ENCODE data around the gene JDP2.

Gene JDP2

DNA sequence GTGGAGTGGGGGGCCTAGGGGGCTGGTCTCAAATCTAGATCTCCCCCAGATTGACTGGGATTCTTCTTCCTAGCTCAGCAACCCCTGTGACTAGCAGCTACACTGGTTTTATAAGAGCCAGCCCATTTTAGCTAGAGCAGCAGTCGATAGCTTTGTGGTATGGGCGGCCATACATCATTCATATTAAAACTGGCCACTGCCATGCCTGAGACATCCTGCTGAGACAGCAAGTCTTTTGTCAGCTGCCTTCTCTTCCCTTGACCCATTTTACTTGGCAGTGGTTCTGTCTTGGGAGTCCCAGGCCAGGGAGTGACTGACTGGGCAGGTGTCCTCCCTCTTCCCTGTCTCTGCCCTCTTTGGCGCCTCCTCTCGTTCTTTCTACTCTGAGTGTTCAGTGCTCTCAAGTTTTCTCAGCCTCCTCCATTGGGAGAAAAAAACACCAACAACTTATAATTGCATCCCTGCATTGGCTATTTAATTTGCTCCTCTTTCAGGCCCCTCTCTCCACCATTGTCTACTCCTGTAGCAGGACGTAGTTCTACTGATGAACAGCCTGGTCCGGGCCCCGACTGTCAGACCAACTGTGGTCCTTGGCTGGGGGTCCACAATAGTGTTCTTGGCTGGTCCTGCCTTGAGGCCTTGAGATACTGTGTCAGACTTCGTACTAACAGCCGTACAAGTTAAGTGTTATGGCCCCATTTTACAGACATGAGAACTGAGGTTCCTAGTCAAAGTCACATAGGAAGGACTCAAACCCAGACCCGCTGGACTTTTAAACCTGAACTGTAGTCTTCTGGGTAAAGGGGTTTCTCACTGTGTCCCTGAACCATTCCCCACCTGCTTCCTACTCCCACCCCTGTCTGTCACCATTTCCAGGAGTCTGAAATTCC, 18.3 kb upstream of the JDP2 start:
- no peak for DNase-seq (ENCODE audit: low read depth)

- DNase-seq (ENCODE audit: low read depth) = no peak
Measured at GRCh38 chr14:75411214-75411540, 16.6 kb upstream of the JDP2 start.

GRCh38 chr14:75413013-75413412, 14.8 kb upstream of the JDP2 start:
- no peak for DNase-seq (ENCODE audit: low read depth)

DNA sequence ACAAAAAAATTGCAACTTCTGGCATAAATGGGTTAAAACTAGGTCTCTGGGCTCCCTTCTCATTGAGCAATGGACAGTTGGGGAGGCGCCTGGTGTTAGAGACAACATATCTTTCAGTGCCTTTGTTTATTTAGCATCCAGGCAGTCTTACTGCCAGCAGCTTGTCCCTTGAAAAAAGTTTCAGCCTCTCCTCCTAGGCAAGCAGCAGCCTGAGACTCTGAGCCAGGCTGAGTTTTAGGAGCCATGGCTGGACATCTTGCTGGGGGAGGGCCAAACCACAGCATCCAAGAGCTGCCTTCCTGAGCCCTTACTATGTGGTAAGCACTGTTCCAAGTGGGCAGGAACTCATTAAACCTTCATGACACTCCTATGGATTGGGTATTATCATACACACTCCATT, 10.1 kb upstream of the JDP2 start:
- no peak for DNase-seq (ENCODE audit: low read depth)

DNA sequence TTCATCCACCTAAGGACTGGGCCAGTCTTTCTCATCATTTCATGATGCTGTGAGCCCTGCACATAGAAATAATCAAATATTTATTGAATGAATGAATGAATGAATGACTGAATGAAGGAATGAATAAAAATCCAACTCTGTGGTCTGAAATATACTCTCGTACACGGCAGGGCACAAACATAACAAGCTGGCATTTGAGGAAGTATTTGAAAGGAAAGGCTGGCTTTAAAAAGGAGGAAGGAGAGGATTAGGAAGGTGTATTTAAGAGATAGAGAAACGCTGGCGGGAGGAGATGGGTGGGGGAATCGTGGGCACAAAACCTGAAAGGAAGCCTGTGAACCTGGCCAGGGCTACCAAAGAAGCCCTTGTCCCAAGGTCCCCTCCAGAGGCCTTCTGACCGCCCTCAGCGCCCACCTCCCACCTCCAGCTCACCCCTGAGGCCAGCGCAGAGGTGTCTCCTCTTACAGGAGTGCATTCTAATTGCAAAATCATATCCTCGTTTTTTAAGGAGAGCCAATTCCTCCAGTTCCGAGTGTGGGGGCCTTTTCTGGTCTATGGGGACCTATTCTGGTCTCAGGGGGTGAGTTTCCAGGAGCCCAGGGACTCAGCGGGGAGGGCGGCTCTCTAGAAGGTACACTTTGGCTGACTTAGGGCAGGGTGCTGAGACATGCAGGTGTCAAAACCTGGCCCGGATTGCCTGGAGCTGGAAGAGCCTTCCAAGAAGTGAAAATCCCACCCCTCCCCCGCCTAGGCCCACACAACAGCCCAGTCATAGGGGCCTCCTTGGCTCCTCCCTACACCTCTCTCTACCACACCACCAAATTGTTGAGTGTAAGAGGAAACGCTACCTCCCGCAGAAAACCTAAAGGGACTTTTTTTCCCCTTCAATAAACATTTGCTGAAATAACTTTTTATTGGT, 8.7 kb upstream of the JDP2 start:
- no peak for DNase-seq (ENCODE audit: low read depth)

GRCh38 chr14:75422169-75422568, 5.7 kb upstream of the JDP2 start:
- no peak for DNase-seq (ENCODE audit: low read depth)

- no peak for DNase-seq (ENCODE audit: low read depth)
Measured at GRCh38 chr14:75424496-75424895, 3.3 kb upstream of the JDP2 start.

DNA sequence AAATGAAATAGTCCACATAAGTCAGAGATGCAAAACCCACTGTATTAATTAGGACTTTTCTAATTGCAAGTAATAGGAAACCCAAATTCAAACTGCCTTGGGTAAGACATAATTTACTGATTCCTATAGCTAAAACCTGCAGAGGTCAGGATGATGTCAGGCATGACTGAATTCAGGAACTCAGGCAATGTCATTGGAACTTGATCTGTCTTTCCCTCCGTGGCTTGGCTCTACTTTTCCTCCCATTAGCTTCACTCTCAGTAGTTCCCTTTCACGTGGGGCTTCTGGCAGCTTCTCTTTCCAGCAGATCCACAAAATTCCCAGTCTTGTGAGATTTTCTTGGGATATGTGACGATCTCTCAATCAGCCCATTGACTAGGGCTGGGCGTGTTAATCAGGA, 2.4 kb upstream of the JDP2 start:
- no peak for DNase-seq (ENCODE audit: low read depth)

- no peak for DNase-seq (ENCODE audit: low read depth)
Measured at GRCh38 chr14:75426332-75427125, 1.3 kb upstream of the JDP2 start.

DNA sequence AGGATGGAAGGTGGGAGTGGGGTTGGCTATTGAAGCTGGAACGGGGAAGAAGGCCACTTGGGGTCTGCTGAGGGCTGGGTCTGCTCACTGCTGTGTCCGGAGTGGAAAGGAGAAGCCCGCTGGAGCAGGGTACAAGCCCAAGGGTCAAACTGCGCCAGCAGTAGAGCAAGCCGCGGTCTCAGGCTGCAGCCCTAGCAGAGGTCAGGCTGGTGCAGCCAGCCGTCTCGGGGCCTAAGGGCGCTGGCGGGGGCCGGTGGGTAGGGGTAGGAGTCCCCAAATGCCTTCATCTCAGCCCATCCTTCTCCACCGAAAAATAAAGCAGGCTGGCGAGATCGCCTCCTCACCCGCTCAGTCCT, 718 bp upstream of the JDP2 start:
- DNase-seq (ENCODE audit: low read depth) = no peak

DNA sequence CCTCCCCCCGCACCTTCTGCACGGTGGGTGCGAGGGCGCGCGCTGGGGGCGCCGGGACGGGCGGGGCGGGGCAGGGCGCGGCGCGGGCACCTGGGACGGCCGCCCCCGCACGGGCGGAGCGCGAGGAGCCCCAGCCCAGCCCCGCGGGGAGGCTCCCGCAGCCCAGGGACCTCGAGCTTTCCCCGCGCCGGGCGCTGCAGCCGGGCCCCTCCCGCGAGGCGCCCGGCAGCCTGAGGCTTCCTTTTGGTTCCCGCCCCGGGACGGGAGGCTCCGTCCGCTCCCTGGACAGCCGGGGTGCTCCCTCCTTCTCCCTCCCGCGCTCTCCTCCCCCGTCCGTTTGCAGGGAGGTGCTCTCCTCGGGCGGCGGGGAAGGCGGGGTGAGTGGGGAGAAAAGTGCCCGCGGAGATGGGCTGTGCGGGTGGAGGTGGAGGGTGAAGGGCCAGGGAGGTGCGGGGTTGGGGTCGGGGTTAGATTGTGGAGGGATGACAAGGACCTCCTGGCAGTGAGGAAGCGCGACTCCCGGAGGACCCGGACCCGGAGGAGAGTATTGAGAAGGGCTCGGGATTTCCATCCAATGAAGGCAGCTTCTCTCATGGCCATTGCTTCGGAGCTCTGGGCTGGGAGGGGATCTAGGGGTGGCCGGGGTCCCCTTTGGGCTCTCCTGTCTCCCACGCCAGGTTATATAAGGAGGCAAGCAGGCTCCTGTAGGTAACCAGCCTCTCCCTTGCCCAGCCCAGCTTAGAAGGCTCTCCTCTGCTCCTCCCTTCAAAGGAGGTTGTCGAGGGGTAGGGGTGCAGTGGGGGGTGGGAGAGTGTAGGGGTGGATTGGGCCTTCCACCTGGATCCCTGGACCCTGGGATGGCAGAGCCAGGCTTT, 645 bp downstream of the JDP2 start:
- DNase-seq (ENCODE audit: low read depth) = no peak

DNA sequence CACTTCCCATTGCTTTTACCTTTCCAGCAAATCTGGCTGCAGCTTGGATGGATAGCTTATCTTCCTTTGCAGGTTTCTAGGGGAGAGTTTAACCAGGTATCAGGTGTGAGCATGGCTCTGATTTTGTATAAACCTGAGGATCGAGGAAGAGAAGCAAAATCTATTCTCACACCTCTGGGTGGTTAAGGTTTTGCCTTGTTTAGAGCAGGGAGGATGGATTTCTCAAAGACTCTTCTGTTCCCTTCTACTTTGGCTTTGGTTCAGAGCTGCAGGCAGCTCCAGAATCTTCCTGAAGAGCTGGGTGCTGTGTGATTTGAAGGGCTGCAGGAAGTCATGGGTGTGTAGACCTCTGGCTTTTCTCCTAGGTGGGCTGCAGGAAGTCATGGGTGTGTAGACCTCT, 1.7 kb downstream of the JDP2 start:
- DNase-seq (ENCODE audit: low read depth) = no peak

GRCh38 chr14:75430116-75430515, 2.3 kb downstream of the JDP2 start:
- no peak for DNase-seq (ENCODE audit: low read depth)

DNA sequence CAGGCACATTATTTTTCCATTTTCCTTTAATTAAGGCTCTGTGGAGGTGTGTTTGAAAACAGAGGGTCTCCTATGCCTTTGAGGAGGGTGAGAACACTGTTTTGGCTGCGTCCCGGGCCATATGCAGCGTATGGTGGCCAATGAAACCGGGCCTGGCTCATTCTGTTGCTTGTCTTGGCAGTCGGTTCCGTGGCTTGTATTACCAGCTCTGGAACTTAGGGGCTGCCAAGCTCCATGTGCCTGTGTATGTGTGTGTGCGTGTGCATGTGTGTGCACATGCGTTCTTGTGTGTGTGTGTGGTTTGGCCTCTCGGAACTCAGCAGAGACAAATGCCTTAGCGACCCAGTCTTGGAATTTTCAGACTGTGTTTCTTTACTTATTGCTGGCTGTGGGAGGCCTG, 2.7 kb downstream of the JDP2 start:
- DNase-seq (ENCODE audit: low read depth) = no peak

GRCh38 chr14:75430976-75431375, 3.2 kb downstream of the JDP2 start:
- DNase-seq (ENCODE audit: low read depth) = no peak

GRCh38 chr14:75431827-75432226, 4.0 kb downstream of the JDP2 start:
- no peak for DNase-seq (ENCODE audit: low read depth)

DNA sequence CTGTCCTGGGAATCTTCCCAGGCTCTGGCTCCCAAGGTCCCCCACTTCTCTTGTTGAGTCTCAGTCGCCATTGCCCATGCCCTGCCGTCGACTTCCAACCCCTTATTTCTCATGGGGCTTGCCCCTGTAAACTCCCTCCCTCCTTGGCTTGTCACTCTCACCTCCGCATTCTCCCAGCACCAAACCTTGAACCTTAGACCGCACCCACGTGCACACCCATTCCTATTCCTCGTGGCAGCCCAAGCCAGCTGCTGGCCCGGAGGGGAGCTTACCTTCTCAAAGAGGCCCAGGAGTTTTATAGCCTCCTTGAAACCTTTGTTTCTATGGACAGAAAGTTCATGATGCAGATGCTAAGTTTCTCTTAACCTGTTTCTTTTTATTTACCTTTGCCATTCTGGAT, 4.6 kb downstream of the JDP2 start:
- DNase-seq (ENCODE audit: low read depth) = no peak

DNA sequence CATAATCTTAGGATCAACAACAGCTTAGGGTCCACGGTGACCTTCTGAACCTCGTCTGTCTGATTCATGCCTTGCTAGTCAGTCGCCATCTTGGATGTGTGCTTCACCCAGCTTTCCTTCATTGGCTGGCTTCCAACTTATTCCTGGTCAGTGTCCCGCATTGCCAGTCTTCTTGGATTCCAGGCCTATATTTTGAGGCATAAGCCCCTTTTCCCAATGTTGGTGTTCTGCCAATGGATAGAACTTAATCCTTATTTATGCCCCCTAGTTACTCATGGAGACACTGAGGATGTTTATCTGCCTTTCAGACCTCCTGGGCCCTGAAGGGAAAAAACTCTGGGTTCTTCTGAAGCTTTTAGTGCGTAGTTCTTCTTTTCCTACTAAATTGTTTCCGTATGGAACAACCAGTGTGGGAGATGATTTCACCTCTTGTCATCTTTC, 5.8 kb downstream of the JDP2 start:
- no peak for DNase-seq (ENCODE audit: low read depth)

GRCh38 chr14:75434138-75434889, 6.5 kb downstream of the JDP2 start:
- no peak for DNase-seq (ENCODE audit: low read depth)

DNA sequence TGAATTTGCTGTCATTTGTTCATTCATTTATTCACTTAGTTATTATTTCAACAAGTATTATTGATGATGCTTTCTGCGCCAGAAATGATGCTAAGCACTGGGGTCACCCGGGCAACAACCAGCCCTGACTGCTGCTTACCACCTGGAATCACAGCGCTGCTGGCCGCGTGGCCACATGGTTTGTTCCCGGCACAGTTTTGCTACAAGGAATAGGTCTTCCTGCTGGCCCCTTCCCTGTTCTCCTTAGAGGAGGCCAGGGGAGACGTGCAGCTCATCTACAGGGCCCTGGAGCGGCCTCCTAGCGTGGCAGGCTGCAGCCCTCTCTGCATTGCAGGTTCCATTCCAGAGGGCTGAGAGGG, 7.0 kb downstream of the JDP2 start:
- no peak for DNase-seq (ENCODE audit: low read depth)

GRCh38 chr14:75435473-75435872, 7.7 kb downstream of the JDP2 start:
- DNase-seq (ENCODE audit: low read depth) = no peak
